ENCODE data around the gene ZNF787. TPM values are rescaled to one million over a fixed set of nuclear protein-coding genes. Genes with fewer than 3 reads are reported as not detected.

Gene ZNF787
- total and polyA plus RNA-seq, 2 of the 13 experiments (the other 11 are each of a cell fraction or from before 2014, with no cell fraction given): 15.1 to 42.8 TPM

- DNase-seq (ENCODE audit: low spot score): no peak
- no peak for ATAC-seq
- no peak for FAIRE-seq
- peaks cover 11% of the 10 kb centered on the region; the same call in 1 of the 2 replicates for H3K9me3 ChIP-seq (ENCODE audit: low read length)
- 95% methylated on average over 10 of the region's 10 CpGs for WGBS (ENCODE audit: low lambda C conversion rate)
- ChIA-PET CTCF (ENCODE audit: low intra/inter-chr PET ratio, low total read pairs) (no interaction called here), POLR2A (no interaction called here)
- H3K27ac ChIP-seq (ENCODE audit: extremely low read length, insufficient read depth, low read length): no peak overlapping the region
- no peak overlapping the region for H3K4me2 ChIP-seq (ENCODE audit: low read depth, low read length)
- peaks cover 28 to 58% of the 10 kb centered on the region in 2 experiments for H3K36me3 ChIP-seq (replicated peaks in 1 of 2; ENCODE audit: control insufficient read depth in 1 of 2, insufficient read depth in 2 of 2, low read length in 2 of 2)
- no peak overlapping the region for H3K9ac ChIP-seq (ENCODE audit: insufficient read depth, low read depth, low read length)
- H2AFZ ChIP-seq (ENCODE audit: low read length): no peak overlapping the region
- H3K79me2 ChIP-seq (ENCODE audit: insufficient read depth, low read length): peaks cover 36% of the 10 kb centered on the region
- no peaks in the 10 kb centered on the region; a peak in 1 of 5 replicates for H3K27me3 ChIP-seq (ENCODE audit: control insufficient read depth in 1 of 2, insufficient read depth in 2 of 2, low read length in 2 of 2)
- no peak overlapping the region for H3K4me3 ChIP-seq (replicated peaks in 1 of 3; ENCODE audit: insufficient read depth in 1 of 3, low read depth in 2 of 3, low read length in 3 of 3)
- no TSS peak for BruUV-seq (replicated peaks)
- H4K20me1 ChIP-seq (ENCODE audit: insufficient read depth, low read length): peaks cover 35% of the 10 kb centered on the region
- in situ Hi-C loops (cut with HindIII; ENCODE audit: extremely low pct_ligation_motif_present, low pct_unique_long_range_greater_than_20kb) (no loop called here), intact Hi-C loops (cut with micrococcal nuclease; ENCODE audit: unreplicated experiment) (no loop called here)
- no peaks in the 10 kb centered on the region for H3K4me1 ChIP-seq (ENCODE audit: insufficient read depth, low read length)
- TF ChIP-seq ZNF747 (CRISPR knock-in tag; IDR thresholded peaks at IDR 0.05; ENCODE audit: borderline replicate concordance): no peak
- no peak for TF ChIP-seq ATF7-NPFF (CRISPR knock-in tag; IDR thresholded peaks at IDR 0.05; ENCODE audit: low read depth)
- TF ChIP-seq ISL2 (CRISPR knock-in tag; IDR thresholded peaks at IDR 0.05): no peak
- TF ChIP-seq MLLT10 (CRISPR knock-in tag; IDR thresholded peaks at IDR 0.05): no peak
- TF ChIP-seq SNAI1 (CRISPR knock-in tag; IDR thresholded peaks at IDR 0.05; ENCODE audit: borderline replicate concordance): no peak
- no peak for TF ChIP-seq PLSCR1 (CRISPR knock-in tag; IDR thresholded peaks at IDR 0.05; ENCODE audit: borderline replicate concordance)
- no peak for TF ChIP-seq ZSCAN5A (CRISPR knock-in tag; IDR thresholded peaks at IDR 0.05; ENCODE audit: borderline replicate concordance)
- TF ChIP-seq TAF15 (IDR thresholded peaks at IDR 0.05; ENCODE audit: low read depth, low read length, poor library complexity, severe bottlenecking): no peak
- no peak for TF ChIP-seq ZNF280D (CRISPR knock-in tag; IDR thresholded peaks at IDR 0.05)
- no peak for TF ChIP-seq MNT (IDR thresholded peaks at IDR 0.05)
- TF ChIP-seq ZXDC (CRISPR knock-in tag; IDR thresholded peaks at IDR 0.05): no peak
Observed at GRCh38 chr19:56091066-56091490, 30.0 kb downstream of the ZNF787 start.

Data from HepG2 (cell line).